HG03469 (cell line): ENCODE data around the gene PRL.

Source experiments
- ATAC-seq: cut with Tn5 transposase; IDR thresholded peaks from one replicate; pipeline ENCODE4 v1.9.1; 2021; ENCODE audit warnings: mild to moderate bottlenecking, moderate library complexity, moderate number of reproducible peaks; ENCODE audit not compliant: unreplicated experiment

Gene PRL

DNA sequence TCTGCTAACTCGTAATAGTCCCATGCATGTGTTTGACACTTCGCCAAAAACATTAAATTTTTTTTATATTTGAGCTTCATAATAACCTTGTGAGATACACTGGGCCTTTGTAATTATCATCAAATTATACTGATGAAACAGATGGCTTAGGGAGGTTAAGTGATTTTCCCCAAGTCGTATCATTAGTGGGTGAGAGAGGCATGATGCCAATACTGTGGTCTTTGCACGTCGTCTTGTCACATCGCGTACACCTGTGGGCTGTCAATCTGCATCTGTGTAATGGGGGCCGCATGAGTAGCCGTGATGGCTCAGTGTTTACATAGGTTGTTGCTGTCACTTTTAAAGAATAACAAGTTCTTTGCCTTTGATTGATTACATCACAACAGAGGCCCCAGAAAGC lies 1.7 kb downstream of the PRL start:
- ATAC-seq = no peak

DNA sequence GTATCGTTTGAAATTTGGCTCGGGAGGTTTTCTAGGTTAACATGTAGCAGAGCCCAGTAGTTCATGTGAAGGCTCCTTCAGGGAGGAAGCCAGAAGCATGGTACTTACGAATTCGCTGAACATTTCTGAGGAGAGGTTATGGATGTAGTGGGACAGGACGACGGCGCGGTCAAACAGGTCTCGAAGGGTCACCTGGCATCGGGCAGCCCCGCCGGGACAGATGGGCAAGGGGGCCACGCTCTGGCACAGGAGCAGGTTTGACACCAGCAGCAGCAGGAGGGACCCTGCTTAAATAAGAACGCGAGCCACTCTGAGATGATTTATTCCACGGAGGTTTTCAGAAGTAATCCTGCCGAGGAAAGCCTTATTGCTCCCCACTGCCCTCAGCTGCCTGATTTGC lies 2.5 kb downstream of the PRL start:
- ATAC-seq = no peak

DNA sequence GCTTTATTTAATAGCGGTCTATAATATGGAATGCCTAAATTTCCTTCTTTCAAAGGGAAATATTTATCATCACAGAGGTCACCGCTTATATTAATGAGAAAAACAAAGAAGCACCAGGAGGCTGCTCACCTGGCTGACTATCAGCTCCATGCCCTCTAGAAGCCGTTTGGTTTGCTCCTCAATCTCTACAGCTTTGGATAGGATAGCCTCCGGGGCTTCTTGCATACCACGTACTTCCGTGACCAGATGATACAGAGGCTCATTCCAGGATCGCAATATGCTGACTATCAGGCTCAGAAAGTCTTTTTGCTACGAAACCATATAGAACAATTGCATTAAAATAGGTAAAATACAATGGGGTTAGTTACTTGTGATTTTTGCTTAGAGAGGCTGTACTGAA lies 6.8 kb downstream of the PRL start:
- no peak for ATAC-seq

DNA sequence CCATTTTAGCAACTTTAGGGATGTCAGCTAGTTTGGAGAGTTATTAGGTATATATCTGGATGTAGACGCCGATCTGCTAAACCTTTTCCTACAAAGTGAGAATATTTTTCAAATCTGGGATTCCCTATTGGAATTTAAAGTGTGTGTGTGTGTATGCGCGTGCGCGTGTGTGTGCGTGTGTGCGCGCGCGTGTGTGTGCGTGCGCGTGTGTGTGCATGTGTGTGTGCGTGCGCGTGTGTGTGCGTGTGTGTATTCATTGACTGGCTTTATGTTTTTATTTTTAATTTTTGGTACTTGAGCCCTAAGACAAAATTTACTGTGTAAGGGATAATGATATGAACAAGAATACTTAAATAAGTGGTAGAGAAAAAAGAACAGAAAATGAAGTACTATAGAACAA lies 8.1 kb downstream of the PRL start:
- no peak for ATAC-seq

DNA sequence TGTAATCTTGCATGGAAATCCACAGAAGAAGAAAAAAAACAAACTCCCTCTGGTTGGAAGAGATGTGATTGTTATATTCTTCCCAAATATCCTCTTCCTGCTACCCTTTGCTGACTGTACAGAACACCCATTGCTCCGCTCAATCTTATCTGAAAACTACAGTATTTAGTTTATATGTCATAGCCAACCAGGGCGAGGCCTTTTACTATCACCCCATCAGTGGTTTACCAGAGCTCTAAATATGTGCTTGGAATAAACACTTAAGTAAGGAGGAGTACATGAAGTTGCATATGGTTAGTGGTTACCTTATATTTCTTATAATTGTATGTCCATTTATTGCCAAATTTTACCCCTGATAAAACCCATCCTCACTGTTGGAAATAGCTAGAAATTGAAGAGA lies 12.2 kb downstream of the PRL start:
- no peak for ATAC-seq

DNA sequence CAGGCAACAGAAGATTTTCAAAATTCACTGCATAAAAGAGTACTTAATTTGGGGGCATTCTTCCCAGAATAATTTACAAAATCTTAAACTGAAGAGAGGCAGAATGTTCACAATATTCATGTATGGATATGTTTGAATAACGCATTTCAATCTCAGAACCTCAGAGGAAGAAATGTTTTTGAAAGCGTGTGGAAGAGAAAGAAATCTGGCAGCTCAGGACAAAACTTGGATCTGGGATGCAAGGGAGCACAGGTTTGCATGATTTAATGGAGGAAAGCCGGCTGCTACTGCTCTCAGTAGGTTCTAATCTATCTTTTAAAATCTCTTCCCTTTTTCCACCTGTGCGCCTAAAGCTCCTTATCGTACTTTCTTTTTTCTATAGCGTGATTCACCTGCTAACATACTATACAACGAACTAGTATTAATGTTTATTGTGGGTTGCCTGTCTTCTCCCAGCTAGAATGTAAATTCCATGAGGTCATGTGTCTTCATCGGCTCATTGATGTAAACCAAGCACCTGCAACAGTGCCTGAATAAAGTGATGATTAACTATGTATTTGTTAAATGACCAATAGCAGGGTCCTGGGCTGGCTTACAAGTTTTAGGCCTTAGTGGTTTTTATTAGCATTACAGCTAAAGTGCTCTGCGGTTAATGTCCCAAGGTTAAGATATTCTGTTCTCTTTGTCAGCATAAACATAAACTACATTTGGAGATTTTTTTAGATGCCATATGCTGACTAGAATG lies 15.3 kb downstream of the PRL start:
- ATAC-seq = no peak

DNA sequence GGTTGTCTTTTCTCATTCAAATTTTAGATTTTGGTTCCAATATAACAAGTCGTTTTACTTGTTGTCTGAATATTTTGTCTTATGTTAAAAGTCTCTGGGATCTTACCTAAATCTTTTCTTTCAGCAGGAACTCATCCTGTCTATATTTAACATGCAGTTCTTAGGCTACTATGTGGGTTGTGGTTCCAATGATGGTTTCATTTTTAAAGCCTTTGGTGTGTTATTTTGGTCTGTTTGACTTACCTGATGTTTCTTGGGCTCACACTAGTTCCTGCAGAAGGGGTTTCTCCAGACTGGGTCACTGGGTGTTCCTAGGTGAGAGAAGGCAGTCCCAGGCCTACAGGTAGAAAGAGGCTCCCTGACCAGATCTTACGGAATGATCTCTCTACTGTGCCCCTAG lies 17.4 kb downstream of the PRL start:
- no peak for ATAC-seq

DNA sequence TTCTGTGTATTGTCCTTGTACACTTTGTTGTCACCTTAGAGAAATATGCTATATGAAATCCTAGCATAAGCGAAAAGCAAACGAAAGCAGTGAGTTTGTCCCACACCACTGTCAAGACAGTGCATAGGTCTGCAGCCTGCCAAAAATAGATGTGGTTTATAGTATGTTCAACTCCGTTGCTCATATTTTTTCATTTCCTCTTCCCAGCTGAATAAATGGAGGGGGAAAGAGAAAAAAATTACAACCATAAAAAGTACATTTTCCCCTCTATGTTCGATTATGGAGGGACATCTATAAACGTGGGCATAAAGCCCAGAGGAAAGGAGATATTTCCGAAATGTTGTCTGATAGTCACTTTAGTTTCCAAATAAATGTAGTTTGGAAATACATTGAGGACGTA lies 25.8 kb downstream of the PRL start:
- no peak for ATAC-seq

DNA sequence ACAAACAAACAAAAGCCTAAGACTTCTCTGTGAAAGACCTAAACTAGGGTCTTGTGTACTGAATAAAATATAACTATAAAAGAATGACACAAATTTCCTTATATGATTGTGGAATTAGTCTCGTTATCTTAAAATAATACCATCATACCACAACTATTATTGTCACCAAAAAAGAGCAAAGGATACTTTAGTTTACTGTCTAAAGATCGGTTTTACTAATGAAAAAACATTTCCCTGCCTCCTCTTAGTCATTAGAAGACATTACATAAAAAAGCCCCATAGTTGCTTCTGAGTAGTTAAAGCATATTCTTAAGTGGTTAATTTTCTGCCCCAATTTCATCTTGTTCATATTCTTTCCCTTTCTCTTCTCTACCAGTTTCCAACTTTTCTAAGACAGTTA lies 33.1 kb downstream of the PRL start:
- ATAC-seq = no peak

DNA sequence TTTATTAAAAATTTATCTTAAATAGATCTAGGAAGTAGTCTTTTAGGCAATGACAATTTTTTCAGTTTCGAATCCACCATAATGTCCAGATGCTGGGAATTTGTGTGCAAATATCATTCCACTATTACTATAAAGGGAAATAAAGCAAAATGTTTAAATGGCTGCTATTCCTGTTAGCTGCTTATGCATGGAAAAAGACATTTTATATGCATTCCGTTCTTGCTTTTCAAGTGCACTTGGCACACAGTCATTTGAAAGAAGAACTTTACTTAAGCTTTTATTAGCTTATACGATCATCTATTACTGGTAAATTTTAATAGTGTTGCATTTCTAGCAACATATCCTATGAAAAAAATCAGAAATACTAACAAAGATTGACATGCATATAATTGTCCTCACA lies 42.0 kb downstream of the PRL start:
- ATAC-seq = no peak

DNA sequence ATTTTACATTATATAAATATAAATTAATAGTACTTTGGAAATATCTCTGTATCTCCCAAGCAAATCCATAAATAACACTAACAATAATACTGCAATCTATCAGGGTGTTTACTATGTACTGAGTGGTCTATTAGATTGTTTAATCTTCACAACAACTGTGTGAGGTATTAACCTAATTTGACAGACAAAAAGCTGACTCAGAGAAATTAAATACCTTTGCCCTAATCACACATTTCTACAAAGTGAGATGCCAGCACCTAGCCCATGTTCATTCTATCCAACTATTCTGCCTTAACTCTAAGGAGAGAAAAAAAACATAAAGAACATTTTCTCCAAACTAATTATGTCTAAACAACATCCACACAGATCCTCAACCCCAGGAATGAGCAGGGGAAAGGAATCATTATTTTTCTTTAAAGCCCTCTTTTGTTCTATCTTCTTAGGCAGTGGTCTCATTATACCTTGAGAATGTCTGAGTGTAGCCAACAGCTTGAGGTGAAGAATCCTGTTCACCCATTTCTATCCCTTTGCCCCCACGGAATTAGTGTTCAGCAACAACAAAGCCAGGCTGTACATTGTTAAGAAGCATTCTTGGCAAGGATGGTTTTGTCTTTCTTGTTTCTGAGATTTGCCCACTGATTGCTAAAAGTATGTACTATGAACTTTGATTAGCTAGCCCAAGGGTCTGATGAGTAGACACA lies 42.7 kb downstream of the PRL start:
- no peak for ATAC-seq

DNA sequence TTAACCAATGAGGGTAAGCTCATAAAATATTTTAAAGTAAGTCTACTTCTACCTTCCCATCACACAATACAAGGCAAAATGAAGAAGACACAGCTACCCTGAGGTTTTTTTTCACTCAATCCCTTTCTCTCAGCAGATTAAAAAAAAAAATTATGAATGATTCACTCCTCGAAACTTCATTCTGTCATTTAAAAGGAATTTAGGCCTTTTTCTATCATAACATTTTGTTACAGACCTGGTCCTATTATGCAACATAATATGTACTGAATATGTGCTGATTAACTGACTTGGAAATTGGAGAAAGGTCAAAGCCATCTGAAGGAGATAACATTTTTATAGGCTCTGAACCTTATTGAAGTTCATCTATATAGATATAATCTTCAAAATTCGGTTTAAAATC lies 45.5 kb downstream of the PRL start:
- ATAC-seq = no peak

DNA sequence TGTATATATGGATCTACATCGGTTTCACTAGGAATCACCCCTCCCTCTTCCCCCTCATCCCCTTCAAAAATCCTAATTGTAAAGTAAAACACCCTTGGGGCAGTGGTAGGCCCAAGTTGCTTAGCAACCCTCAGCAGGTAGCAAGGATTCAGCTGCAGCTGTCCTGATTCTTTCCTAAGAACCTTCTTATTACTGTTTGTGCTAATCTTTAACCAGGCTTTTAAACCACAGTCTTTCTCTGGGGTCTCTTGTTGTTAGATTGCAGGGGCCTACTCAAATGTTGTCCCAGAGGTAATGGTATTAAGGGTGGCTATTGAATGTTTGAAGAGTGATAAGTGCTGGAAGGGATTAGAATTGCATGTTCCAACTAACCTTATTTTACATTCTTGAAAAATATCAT lies 46.4 kb downstream of the PRL start:
- ATAC-seq = no peak

DNA sequence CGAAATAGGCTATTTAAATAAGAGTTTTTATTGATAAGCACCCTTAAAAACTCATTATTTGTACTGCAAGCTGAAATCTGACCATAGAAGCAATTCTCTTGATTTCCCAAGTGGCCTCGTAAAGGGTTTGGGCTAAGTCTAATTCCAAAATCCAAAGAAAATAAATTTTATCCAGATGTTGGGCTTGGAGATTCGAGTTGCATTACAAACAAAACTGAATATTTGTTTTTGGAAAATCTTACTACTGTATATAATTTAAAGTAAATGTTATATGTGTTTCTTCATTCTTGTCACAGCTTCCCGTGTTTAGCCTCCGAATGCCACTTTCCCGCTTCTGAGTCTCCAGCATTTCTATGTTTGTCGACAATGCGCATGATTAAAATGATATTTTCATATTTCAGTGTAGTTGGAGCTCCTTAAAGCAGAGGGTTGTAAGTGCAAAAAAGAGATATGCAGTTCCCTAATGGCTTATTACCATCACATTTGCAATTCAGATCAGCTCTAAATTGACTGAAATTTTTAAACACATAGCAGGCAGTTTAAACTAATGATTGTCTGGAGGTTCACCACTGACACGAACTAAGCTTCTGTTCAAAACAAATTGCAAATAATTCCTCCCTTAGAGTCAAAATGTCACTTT lies 47.0 kb downstream of the PRL start:
- ATAC-seq = no peak

DNA sequence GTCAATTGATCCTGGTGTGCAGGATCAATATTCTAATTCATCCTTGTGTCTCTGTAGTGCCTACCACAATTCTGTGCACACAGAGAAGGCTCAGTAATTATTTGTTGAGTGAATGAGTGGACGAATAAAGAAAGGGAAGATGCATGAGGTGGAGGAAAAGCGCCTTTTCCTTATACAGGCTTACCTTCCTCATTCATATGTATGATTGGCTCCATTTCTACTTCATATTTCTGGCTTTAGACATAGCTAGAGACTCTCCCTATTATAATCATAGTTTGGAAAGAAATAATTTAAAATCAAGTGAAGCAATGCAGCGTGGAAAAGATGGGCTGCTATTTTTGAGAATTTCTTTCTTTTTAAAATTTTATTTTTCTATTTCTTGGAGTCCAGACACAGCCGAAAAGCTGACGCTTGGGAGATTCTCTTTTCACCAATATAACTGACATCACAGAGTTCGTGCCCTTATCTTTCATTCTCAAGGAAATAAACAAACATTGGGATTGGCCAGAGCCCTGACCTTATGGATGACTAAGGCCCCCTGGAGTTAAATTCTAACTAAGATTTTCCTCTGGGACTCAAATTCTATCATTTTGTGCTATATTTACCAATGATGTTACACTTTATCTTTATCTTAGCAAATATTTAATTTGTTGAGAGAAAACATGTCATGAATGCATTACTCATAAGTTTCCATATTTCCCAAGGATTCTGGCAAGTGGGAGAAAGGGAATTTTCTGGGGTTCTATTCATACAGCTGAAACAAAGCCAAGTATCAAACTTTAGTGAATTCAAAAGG lies 48.1 kb downstream of the PRL start:
- no peak for ATAC-seq

DNA sequence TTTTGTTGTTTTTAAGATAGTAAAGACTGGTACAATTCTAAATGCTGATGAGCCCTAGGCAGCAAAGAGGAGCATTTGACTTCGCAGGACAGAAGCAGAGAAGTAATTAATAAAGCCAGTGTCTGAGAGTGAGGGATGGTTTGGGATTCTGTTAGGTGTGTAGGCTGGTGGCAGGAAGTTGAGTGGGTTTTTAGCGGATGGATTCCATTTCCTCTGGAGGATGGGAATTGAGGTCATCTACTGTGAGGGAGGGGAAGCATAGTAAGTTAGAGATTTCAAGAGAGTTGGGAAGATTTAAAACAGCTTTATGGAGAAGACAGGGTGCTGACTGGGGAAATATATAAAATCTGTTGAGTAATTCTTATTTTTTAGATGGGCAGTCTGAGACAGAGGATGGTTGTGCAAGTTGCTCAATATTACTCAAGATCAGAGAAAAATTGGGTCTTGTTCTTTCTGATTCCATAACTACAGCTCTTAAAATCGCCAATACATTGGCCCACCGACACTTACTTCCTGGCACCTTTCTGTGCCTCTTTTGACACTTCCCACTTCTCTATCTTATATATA lies 48.8 kb downstream of the PRL start:
- no peak for ATAC-seq

DNA sequence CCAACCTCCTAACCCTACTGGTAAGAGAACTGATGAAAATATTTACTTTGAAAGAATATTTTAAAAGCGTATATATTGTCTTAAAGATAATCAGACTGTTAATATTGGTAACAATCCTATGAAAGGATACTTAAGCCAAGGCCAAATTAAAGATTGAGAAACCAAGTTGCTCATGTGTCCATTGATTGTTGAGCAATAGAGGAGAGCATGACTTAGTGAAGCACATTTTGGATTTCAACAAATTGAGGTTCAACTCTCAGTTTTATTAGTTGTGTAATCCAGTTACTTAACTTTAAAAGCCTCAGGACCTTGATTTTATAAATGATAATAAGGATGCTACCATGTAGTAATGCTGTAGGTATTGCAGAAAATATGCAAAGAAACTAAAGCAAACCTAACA lies 56.8 kb downstream of the PRL start:
- no peak for ATAC-seq

DNA sequence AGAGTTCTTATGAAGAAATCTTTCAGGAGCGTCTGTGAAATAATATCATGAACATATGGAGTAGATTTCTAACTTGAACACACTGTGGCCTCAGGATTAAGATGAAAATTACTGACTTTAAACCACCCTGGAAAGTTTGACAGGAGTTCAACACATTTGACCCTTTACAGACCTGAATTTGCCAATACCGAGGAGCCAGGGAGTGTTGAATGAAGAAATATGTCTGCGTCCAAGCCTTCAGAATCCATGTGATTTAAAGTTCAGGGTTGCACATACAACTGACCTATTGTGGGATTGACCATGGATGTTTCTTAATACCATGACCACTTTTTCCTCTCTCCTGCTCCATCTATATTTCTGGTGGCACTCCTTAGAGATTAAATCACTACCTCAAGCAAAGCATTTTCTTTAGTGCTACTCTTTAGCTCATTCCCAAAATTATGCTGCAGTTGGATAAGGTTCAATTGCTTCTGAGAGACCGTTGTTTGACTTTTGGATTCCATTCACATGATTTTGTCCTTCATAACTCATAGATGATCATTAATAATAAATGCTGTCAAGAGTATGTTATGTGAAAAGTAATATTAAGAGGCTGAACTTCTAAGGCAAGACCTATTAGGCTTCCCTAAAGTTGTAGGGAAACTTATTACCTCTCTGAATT lies 57.4 kb downstream of the PRL start:
- no peak for ATAC-seq

DNA sequence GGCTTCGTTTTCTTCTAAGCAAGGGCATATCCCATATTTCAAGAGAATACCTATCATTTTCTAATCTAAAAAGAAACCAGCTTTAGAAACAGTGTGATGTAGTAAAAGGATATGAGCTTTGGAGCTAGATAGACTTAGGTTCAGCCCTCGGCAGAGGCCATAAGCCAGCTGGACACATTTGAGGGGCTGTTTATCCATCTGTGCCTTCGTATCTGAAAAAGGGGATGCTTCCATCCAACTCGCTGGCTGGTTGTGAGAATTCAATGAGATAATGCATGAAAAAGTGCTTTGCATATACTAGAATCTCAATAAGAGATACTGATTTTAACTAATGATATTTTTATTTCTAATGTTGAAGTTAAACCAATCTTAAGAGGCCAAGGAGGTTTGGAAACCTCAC lies 58.0 kb downstream of the PRL start:
- no peak for ATAC-seq

DNA sequence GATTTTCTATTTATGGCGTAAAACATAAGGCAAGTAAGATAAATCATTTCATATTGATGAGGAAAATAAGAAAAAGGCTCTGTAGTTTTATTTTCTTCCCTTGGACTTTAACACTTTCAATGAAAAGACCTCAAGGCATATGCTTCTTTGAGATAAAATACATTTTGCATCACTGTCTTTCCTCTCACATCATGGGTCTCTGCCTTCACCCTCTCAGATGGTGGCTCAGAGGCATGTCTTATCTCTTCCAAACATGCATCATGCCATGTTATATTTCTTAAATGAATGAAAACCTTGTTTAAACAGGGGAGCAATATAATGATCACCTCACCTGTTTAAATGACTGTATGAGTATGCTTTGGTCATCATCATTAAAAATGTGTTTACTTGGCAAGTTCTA lies 59.3 kb downstream of the PRL start:
- no peak for ATAC-seq
